Tibial nerve (tissue), 4 donors: ENCODE results near the gene APOC3. TPM values are rescaled to one million over a fixed set of nuclear protein-coding genes. Genes with fewer than 3 reads are reported as not detected.
"Not testable (repeated sequence)": the region's sequence is repeated elsewhere in the genome, so short reads cannot be mapped to it uniquely, and the experiment has no call there.

Source experiments
- DNase-seq, 2 donors: peaks; one replicate each; pipeline ENCODE4 v3.0.0-alpha.2; 2019; ENCODE audit warnings: low spot score in 2 of 2
- H3K27ac ChIP-seq, 4 donors: fragments of 200-600 bp; sonication (generic) in 3 of 4; one replicate each; pipeline ENCODE4 v1.5.1; 2017 to 2019; ENCODE audit warnings: mild to moderate bottlenecking in 1 of 4
- H3K27me3 ChIP-seq, 2 donors: fragments of 200-600 bp; sonication (generic) in 1 of 2; one replicate each; pipeline versions ENCODE4 v1.5.1 to v1.6.0; 2017 to 2019
- H3K36me3 ChIP-seq, 3 donors: fragments of 200-600 bp; sonication (generic); one replicate each; pipeline ENCODE4 v1.5.1; 2018 to 2019
- H3K4me1 ChIP-seq, 4 donors: fragments of 200-600 bp; sonication (generic) in 3 of 4; one replicate each; pipeline ENCODE4 v1.5.1; 2017 to 2019
- H3K4me3 ChIP-seq, 4 donors: fragments of 200-600 bp; sonication (generic) in 3 of 4; one replicate each; pipeline ENCODE4 v1.5.1; 2017 to 2019; ENCODE audit warnings: mild to moderate bottlenecking in 1 of 4, moderate library complexity in 1 of 4
- H3K9me3 ChIP-seq, 4 donors: fragments of 200-600 bp; sonication (generic) in 3 of 4; one replicate each; pipeline ENCODE4 v1.5.1; 2017 to 2019
- CTCF ChIP-seq, 5 experiments: fragments of 200-600 bp in 3 of 5; fragments of 450-650 bp in 2 of 5; sonication (generic) in 3 of 5; IDR thresholded peaks; one replicate each; pipeline ENCODE4 v1.5.1; 2016 to 2019; ENCODE audit warnings: antibody characterized with exemption in 5 of 5, mild to moderate bottlenecking in 3 of 5, moderate library complexity in 2 of 5
- EP300 ChIP-seq, 2 donors: sonication (generic); formaldehyde crosslinking; IDR thresholded peaks; one replicate each; pipeline ENCODE4 v1.6.1; 2017; ENCODE audit warnings: antibody characterized with exemption in 2 of 2, mild to moderate bottlenecking in 1 of 2
- POLR2A ChIP-seq, 2 donors: fragments of 450-650 bp; IDR thresholded peaks; one replicate each; pipeline ENCODE4 v1.6.1; 2017; ENCODE audit warnings: antibody characterized with exemption in 2 of 2, mild to moderate bottlenecking in 2 of 2, moderate library complexity in 2 of 2
- WGBS, 2 donors: methylation state at CpG; one replicate each; pipeline ENCODE4 v1.1.5; 2018; 5-methylcytosine and 5-hydroxymethylcytosine counted together
- total RNA-seq, 4 donors: library from RNA; depleted of rRNA; stranded (reverse); fragments of >200 nt; gene quantifications; one replicate each; pipeline ENCODE4 v1.1.0, GENCODE V29; 2016

APOC3 gene
- total RNA-seq, 4 donors from 2014 or later = not detected

GRCh38 chr11:116832350-116833290, 2.9 kb downstream of the APOC3 start:
- no peak for DNase-seq
- Histone ChIP-seq H3K27ac (no peak overlapping the region), H3K4me3 (no peak overlapping the region), H3K27me3 (no peaks in the 10 kb centered on the region), H3K36me3 (no peaks in the 10 kb centered on the region), H3K9me3 (no peaks in the 10 kb centered on the region), H3K4me1 (peaks cover 0 to 28% (median 14%) of the 10 kb centered on the region in 4 donors)
- TF ChIP-seq POLR2A (IDR thresholded peaks at IDR 0.05) = no peak
- TF ChIP-seq CTCF (IDR thresholded peaks at IDR 0.05) = no peak
- TF ChIP-seq EP300 (IDR thresholded peaks at IDR 0.05) = no peak
- 78 to 82% methylated on average over 12 to 13 of the region's 13 CpGs for WGBS, 2 donors

GRCh38 chr11:116833491-116833815, 3.7 kb downstream of the APOC3 start:
- Histone ChIP-seq H3K9me3 (no peaks in the 10 kb centered on the region), H3K4me1 (peaks cover 0 to 36% (median 15%) of the 10 kb centered on the region in 4 donors), H3K27me3 (no peaks in the 10 kb centered on the region), H3K27ac (no peak overlapping the region), H3K36me3 (no peaks in the 10 kb centered on the region), H3K4me3 (no peak overlapping the region)
- DNase-seq = no peak
- WGBS, 2 donors = 93 to 96% methylated on average over 10 of the region's 10 CpGs
- TF ChIP-seq CTCF (IDR thresholded peaks at IDR 0.05) = no peak
- no peak for TF ChIP-seq POLR2A (IDR thresholded peaks at IDR 0.05)
- TF ChIP-seq EP300 (IDR thresholded peaks at IDR 0.05) = no peak

- DNase-seq = no peak
- H3K27me3 ChIP-seq = no peaks in the 10 kb centered on the region
- no peaks in the 10 kb centered on the region for H3K36me3 ChIP-seq
- H3K27ac ChIP-seq = no peak overlapping the region
- WGBS, 2 donors = 89 to 92% methylated on average over 14 of the region's 14 CpGs
- no peaks in the 10 kb centered on the region for H3K9me3 ChIP-seq
- peaks cover 0 to 39% (median 15%) of the 10 kb centered on the region in 4 donors for H3K4me1 ChIP-seq
- TF ChIP-seq POLR2A (IDR thresholded peaks at IDR 0.05) (no peak), CTCF (IDR thresholded peaks at IDR 0.05) (no peak), EP300 (IDR thresholded peaks at IDR 0.05) (no peak)
- no peak overlapping the region for H3K4me3 ChIP-seq
These were observed 4.3 kb downstream of the APOC3 start for GRCh38 chr11:116833816-116834534.

- Histone ChIP-seq H3K4me1 (peaks cover 0 to 45% (median 15%) of the 10 kb centered on the region in 4 donors), H3K27ac (peak overlapping the region in 1 of 4 donors; percentile 79)
- not testable (repeated sequence) for H3K27me3 ChIP-seq, DNase-seq, H3K9me3 ChIP-seq, H3K36me3 ChIP-seq, H3K4me3 ChIP-seq
- WGBS, 2 donors = 82 to 93% methylated on average over 6 to 13 of the region's 13 CpGs
These were observed 4.9 kb downstream of the APOC3 start for GRCh38 chr11:116834535-116835041.

- Histone ChIP-seq H3K9me3 (no peaks in the 10 kb centered on the region), H3K4me3 (peak overlapping the region; percentile 18 to 50 (median 44)), H3K27me3 (no peaks in the 10 kb centered on the region), H3K36me3 (no peaks in the 10 kb centered on the region), H3K27ac (peak overlapping the region; percentile 9 to 79 (median 74)), H3K4me1 (peaks cover 0 to 51% (median 15%) of the 10 kb centered on the region in 4 donors)
- no peak for DNase-seq
- WGBS, 2 donors = 51 to 60% methylated on average over 23 to 27 of the region's 28 CpGs
- TF ChIP-seq EP300 (IDR thresholded peaks at IDR 0.05) (no peak), POLR2A (IDR thresholded peaks at IDR 0.05) (no peak)
These were observed 5.5 kb downstream of the APOC3 start for GRCh38 chr11:116835042-116835772.
